Measurements from ENCODE around the gene FRMD3.

FRMD3 gene

DNA sequence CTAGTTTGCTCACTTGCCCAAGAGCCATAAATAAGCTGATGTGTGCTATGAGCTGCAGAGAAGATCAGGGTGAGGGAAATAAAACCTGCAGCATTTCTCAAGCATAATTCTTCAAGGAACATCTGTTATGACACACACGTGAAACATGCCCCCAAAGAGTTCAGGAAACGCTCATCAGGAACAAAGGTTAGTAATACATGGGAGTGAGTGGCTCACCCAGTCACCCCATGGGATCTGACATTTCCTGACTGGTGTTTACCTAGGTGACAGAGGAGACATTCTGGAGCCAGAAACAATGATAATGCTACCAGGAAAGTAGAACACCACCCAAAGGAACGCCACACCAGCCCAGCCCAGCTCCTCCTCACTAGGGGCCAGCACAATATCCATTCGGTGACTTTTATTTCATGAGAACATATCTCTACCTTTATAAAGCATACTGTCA is 66.0 kb downstream of the FRMD3 start:
- no peak overlapping the region for H3K9ac ChIP-seq (ENCODE audit: low read depth, low read length)
- peaks cover 1% of the 10 kb centered on the region; the same call in 1 of the 2 replicates for H3K4me1 ChIP-seq (ENCODE audit: insufficient read depth, low read length)
- no peaks in the 10 kb centered on the region for H3K36me3 ChIP-seq (ENCODE audit: insufficient read depth, low read depth, low read length)
- H3K4me3 ChIP-seq (ENCODE audit: low read length): no peak overlapping the region
- H3K27ac ChIP-seq (ENCODE audit: low read length): no peak overlapping the region
- H3K9me3 ChIP-seq (ENCODE audit: insufficient read depth, low read depth, low read length): no peaks in the 10 kb centered on the region
- no peaks in the 10 kb centered on the region for H3K27me3 ChIP-seq (ENCODE audit: insufficient read depth, low read length)

DNA sequence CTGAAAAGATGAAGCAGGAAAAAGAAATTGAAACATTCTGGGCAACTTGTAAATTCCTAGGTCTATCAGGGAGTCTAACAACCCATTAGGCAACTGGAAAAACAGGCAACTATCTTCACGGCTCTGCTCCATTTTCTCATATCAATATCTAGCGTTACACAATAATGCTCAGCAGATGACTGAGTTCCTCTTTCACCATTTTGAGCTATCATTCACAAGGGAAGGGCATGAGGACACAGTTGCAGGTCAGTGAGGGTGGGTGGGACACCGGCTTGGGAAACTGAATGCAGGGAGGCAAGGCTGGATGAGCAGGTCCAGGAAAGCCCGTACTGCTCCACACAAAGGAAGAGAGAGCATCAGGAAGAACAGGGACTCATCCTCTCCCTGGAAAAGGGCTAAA is 67.0 kb downstream of the FRMD3 start:
- no peaks in the 10 kb centered on the region for H3K27me3 ChIP-seq (ENCODE audit: insufficient read depth, low read length)
- no peak overlapping the region for H3K4me3 ChIP-seq (ENCODE audit: low read length)
- no peak overlapping the region for H3K9ac ChIP-seq (ENCODE audit: low read depth, low read length)
- H3K27ac ChIP-seq (ENCODE audit: low read length): no peak overlapping the region
- no peaks in the 10 kb centered on the region for H3K9me3 ChIP-seq (ENCODE audit: insufficient read depth, low read depth, low read length)
- H3K4me1 ChIP-seq (ENCODE audit: insufficient read depth, low read length): peaks cover 11% of the 10 kb centered on the region; the same call in 1 of the 2 replicates
- H3K36me3 ChIP-seq (ENCODE audit: insufficient read depth, low read depth, low read length): no peaks in the 10 kb centered on the region

GRCh38 chr9:83469722-83470121 is 68.5 kb downstream of the FRMD3 start:
- H3K9me3 ChIP-seq (ENCODE audit: insufficient read depth, low read depth, low read length): no peaks in the 10 kb centered on the region
- no peaks in the 10 kb centered on the region for H3K27me3 ChIP-seq (ENCODE audit: insufficient read depth, low read length)
- no peaks in the 10 kb centered on the region for H3K36me3 ChIP-seq (ENCODE audit: insufficient read depth, low read depth, low read length)
- peaks cover 16% of the 10 kb centered on the region; the same call in 1 of the 2 replicates for H3K4me1 ChIP-seq (ENCODE audit: insufficient read depth, low read length)
- no peak overlapping the region for H3K27ac ChIP-seq (ENCODE audit: low read length)
- no peak overlapping the region for H3K4me3 ChIP-seq (ENCODE audit: low read length)
- no peak overlapping the region for H3K9ac ChIP-seq (ENCODE audit: low read depth, low read length)

GRCh38 chr9:83468821-83469220 is 69.4 kb downstream of the FRMD3 start:
- H3K36me3 ChIP-seq (ENCODE audit: insufficient read depth, low read depth, low read length): no peaks in the 10 kb centered on the region
- H3K4me3 ChIP-seq (ENCODE audit: low read length): no peak overlapping the region
- H3K27ac ChIP-seq (ENCODE audit: low read length): no peak overlapping the region
- H3K27me3 ChIP-seq (ENCODE audit: insufficient read depth, low read length): no peaks in the 10 kb centered on the region
- H3K9me3 ChIP-seq (ENCODE audit: insufficient read depth, low read depth, low read length): no peaks in the 10 kb centered on the region
- H3K4me1 ChIP-seq (ENCODE audit: insufficient read depth, low read length): peaks cover 16% of the 10 kb centered on the region; the same call in 1 of the 2 replicates
- no peak overlapping the region for H3K9ac ChIP-seq (ENCODE audit: low read depth, low read length)

DNA sequence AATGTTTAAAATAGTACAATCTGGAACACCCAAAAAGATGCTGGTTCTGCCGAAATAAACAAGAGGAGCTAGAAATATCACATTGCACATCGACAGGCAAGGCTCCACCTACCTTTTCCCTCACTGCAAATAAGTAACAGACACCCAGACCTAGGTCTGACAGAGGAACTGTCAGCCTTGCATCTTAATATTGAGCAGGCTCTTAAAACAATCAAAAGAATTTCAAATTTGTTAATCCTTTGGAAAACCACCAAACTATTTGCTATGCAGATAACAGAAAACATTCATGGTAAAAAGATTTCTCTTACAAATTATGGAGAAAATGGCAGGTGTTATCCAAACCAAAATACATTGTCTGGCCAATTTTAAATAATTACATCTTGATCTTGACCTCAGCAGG is 71.3 kb downstream of the FRMD3 start:
- H3K36me3 ChIP-seq (ENCODE audit: insufficient read depth, low read depth, low read length): no peaks in the 10 kb centered on the region
- H3K4me1 ChIP-seq (ENCODE audit: insufficient read depth, low read length): peaks cover 16% of the 10 kb centered on the region; the same call in 1 of the 2 replicates
- H3K4me3 ChIP-seq (ENCODE audit: low read length): no peak overlapping the region
- no peak overlapping the region for H3K9ac ChIP-seq (ENCODE audit: low read depth, low read length)
- no peak overlapping the region for H3K27ac ChIP-seq (ENCODE audit: low read length)
- no peaks in the 10 kb centered on the region for H3K9me3 ChIP-seq (ENCODE audit: insufficient read depth, low read depth, low read length)
- H3K27me3 ChIP-seq (ENCODE audit: insufficient read depth, low read length): no peaks in the 10 kb centered on the region

GRCh38 chr9:83466351-83466750 is 71.8 kb downstream of the FRMD3 start:
- no peaks in the 10 kb centered on the region for H3K27me3 ChIP-seq (ENCODE audit: insufficient read depth, low read length)
- no peaks in the 10 kb centered on the region for H3K36me3 ChIP-seq (ENCODE audit: insufficient read depth, low read depth, low read length)
- H3K4me3 ChIP-seq (ENCODE audit: low read length): no peak overlapping the region
- H3K4me1 ChIP-seq (ENCODE audit: insufficient read depth, low read length): peaks cover 16% of the 10 kb centered on the region; the same call in 1 of the 2 replicates
- no peaks in the 10 kb centered on the region for H3K9me3 ChIP-seq (ENCODE audit: insufficient read depth, low read depth, low read length)
- no peak overlapping the region for H3K27ac ChIP-seq (ENCODE audit: low read length)
- no peak overlapping the region for H3K9ac ChIP-seq (ENCODE audit: low read depth, low read length)

DNA sequence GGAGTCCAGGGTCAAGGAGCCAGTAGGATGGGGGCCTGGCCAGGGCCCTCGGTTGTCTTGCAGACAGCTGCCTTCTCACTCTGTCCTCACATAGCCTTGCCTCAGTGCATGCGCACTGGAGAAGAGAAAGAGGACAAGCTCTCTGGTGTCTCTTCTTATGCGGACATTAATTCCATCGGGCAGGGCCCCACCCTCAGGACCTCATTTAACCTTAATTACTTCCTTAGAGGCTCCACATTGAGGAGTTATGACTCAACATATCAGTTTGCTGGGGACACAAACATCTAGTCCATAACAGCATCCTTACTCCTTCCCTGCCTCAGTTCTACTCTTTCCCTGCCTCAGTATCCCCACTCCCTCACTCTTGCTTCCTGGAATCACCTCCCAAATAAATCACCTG is 78.4 kb downstream of the FRMD3 start:
- Histone ChIP-seq H3K36me3 (ENCODE audit: insufficient read depth, low read depth, low read length) (no peaks in the 10 kb centered on the region), H3K27me3 (ENCODE audit: insufficient read depth, low read length) (no peaks in the 10 kb centered on the region), H3K9me3 (ENCODE audit: insufficient read depth, low read depth, low read length) (no peaks in the 10 kb centered on the region), H3K27ac (ENCODE audit: low read length) (no peak overlapping the region), H3K4me1 (ENCODE audit: insufficient read depth, low read length) (no peaks in the 10 kb centered on the region), H3K4me3 (ENCODE audit: low read length) (no peak overlapping the region), H3K9ac (ENCODE audit: low read depth, low read length) (no peak overlapping the region)

DNA sequence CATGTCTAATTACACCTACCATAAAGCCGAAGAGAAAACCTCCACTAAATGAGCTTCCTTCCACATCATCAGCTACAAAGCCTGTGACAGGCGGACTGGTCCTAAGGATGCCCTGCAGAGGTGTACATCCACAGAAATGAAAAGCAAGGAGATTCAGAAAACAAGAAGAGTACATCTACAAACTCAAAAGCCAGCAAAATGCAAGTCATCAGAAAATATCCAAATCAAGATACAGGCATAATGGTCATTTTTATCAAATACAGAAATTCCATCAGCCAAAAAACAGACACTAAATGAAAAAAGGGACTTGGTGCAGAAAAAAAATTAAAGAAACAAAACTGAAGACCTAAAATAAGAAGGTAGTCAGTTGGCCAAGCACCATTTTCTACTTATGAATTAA is 79.7 kb downstream of the FRMD3 start:
- Histone ChIP-seq H3K27ac (ENCODE audit: low read length) (no peak overlapping the region), H3K27me3 (ENCODE audit: insufficient read depth, low read length) (no peaks in the 10 kb centered on the region), H3K4me3 (ENCODE audit: low read length) (no peak overlapping the region), H3K4me1 (ENCODE audit: insufficient read depth, low read length) (no peaks in the 10 kb centered on the region), H3K9me3 (ENCODE audit: insufficient read depth, low read depth, low read length) (no peaks in the 10 kb centered on the region), H3K9ac (ENCODE audit: low read depth, low read length) (no peak overlapping the region), H3K36me3 (ENCODE audit: insufficient read depth, low read depth, low read length) (no peaks in the 10 kb centered on the region)

DNA sequence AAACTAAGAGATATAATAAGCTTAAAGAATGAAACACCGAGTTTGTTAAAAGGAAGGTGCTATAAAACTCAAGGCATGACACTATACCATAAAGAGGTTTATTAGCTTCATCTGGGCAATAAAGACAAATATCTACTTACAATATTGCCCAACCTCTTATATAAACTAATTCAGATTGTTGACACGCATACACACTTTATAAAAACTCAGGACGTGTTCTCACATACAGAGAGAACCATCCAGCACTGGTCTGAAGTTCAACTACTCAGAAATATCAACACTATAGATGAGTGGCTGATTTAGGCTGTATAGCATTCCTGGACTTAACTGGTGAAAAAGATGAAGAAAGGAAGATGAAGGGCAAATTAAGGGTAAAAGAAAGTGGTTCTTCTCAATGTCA is 81.2 kb downstream of the FRMD3 start:
- Histone ChIP-seq H3K9me3 (ENCODE audit: insufficient read depth, low read depth, low read length) (no peaks in the 10 kb centered on the region), H3K9ac (ENCODE audit: low read depth, low read length) (no peak overlapping the region), H3K27ac (ENCODE audit: low read length) (no peak overlapping the region), H3K36me3 (ENCODE audit: insufficient read depth, low read depth, low read length) (no peaks in the 10 kb centered on the region), H3K4me3 (ENCODE audit: low read length) (no peak overlapping the region), H3K27me3 (ENCODE audit: insufficient read depth, low read length) (no peaks in the 10 kb centered on the region), H3K4me1 (ENCODE audit: insufficient read depth, low read length) (no peaks in the 10 kb centered on the region)

DNA sequence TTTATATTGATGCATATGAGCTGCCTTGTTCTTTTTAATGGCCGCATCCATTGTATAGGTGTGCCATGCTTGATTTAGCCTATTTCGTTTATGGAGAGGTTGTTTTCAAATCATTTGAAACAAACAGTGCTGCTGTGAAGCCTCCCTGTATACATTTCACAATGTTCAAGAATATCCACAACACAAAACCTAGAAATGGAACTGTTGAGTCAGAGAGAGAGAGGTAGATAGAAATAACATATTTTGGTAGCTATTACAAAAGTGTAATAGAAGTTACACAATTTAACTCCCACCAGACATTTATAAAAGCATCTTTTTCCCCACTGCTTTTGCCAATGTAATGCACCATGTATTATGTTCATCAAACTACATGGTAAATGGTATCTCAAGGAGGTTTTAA is 82.0 kb downstream of the FRMD3 start:
- Histone ChIP-seq H3K4me3 (ENCODE audit: low read length) (no peak overlapping the region), H3K27ac (ENCODE audit: low read length) (no peak overlapping the region), H3K4me1 (ENCODE audit: insufficient read depth, low read length) (no peaks in the 10 kb centered on the region), H3K27me3 (ENCODE audit: insufficient read depth, low read length) (no peaks in the 10 kb centered on the region), H3K9ac (ENCODE audit: low read depth, low read length) (no peak overlapping the region), H3K9me3 (ENCODE audit: insufficient read depth, low read depth, low read length) (no peaks in the 10 kb centered on the region), H3K36me3 (ENCODE audit: insufficient read depth, low read depth, low read length) (no peaks in the 10 kb centered on the region)

- H3K4me3 ChIP-seq (ENCODE audit: low read length): no peak overlapping the region
- no peaks in the 10 kb centered on the region for H3K4me1 ChIP-seq (ENCODE audit: insufficient read depth, low read length)
- no peak overlapping the region for H3K27ac ChIP-seq (ENCODE audit: low read length)
- no peaks in the 10 kb centered on the region for H3K36me3 ChIP-seq (ENCODE audit: insufficient read depth, low read depth, low read length)
- no peak overlapping the region for H3K9ac ChIP-seq (ENCODE audit: low read depth, low read length)
- no peaks in the 10 kb centered on the region for H3K27me3 ChIP-seq (ENCODE audit: insufficient read depth, low read length)
- H3K9me3 ChIP-seq (ENCODE audit: insufficient read depth, low read depth, low read length): no peaks in the 10 kb centered on the region
Measured at GRCh38 chr9:83454076-83454475, 84.1 kb downstream of the FRMD3 start.

GRCh38 chr9:83451308-83451707 is 86.9 kb downstream of the FRMD3 start:
- no peaks in the 10 kb centered on the region for H3K36me3 ChIP-seq (ENCODE audit: insufficient read depth, low read depth, low read length)
- H3K4me3 ChIP-seq (ENCODE audit: low read length): no peak overlapping the region
- no peak overlapping the region for H3K27ac ChIP-seq (ENCODE audit: low read length)
- no peaks in the 10 kb centered on the region for H3K9me3 ChIP-seq (ENCODE audit: insufficient read depth, low read depth, low read length)
- no peak overlapping the region for H3K9ac ChIP-seq (ENCODE audit: low read depth, low read length)
- no peaks in the 10 kb centered on the region for H3K27me3 ChIP-seq (ENCODE audit: insufficient read depth, low read length)
- H3K4me1 ChIP-seq (ENCODE audit: insufficient read depth, low read length): no peaks in the 10 kb centered on the region

- Histone ChIP-seq H3K27me3 (ENCODE audit: insufficient read depth, low read length) (no peaks in the 10 kb centered on the region), H3K27ac (ENCODE audit: low read length) (no peak overlapping the region), H3K9me3 (ENCODE audit: insufficient read depth, low read depth, low read length) (no peaks in the 10 kb centered on the region), H3K36me3 (ENCODE audit: insufficient read depth, low read depth, low read length) (no peaks in the 10 kb centered on the region), H3K4me1 (ENCODE audit: insufficient read depth, low read length) (no peaks in the 10 kb centered on the region), H3K9ac (ENCODE audit: low read depth, low read length) (no peak overlapping the region), H3K4me3 (ENCODE audit: low read length) (no peak overlapping the region)
Measured at GRCh38 chr9:83449983-83450382, 88.2 kb downstream of the FRMD3 start.

All from iPS-20b (cell line).